ENCODE measurements around the gene LRCOL1. TPM values are rescaled to one million over a fixed set of nuclear protein-coding genes. Genes with fewer than 3 reads are reported as not detected.

The LRCOL1 gene
- total and polyA plus RNA-seq, 7 donors: 0.13 to 0.32 TPM; not detected in 5

GRCh38 chr12:132588821-132589669, 21.3 kb downstream of the LRCOL1 start:
- TF ChIP-seq, protein P1, sequence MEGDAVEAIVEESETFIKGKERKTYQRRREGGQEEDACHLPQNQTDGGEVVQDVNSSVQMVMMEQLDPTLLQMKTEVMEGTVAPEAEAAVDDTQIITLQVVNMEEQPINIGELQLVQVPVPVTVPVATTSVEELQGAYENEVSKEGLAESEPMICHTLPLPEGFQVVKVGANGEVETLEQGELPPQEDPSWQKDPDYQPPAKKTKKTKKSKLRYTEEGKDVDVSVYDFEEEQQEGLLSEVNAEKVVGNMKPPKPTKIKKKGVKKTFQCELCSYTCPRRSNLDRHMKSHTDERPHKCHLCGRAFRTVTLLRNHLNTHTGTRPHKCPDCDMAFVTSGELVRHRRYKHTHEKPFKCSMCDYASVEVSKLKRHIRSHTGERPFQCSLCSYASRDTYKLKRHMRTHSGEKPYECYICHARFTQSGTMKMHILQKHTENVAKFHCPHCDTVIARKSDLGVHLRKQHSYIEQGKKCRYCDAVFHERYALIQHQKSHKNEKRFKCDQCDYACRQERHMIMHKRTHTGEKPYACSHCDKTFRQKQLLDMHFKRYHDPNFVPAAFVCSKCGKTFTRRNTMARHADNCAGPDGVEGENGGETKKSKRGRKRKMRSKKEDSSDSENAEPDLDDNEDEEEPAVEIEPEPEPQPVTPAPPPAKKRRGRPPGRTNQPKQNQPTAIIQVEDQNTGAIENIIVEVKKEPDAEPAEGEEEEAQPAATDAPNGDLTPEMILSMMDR (IDR thresholded peaks at IDR 0.05): no peak
- Histone ChIP-seq H3K9me3 (no peaks in the 10 kb centered on the region), H3K36me3 (ENCODE audit: insufficient read depth in 1 of 2, low read depth in 1 of 2) (peaks cover 0 to 5% of the 10 kb centered on the region in 2 donors), H3K4me1 (no peaks in the 10 kb centered on the region), H3K27me3 (ENCODE audit: insufficient read depth in 3 of 3, low read length in 2 of 3) (no peaks in the 10 kb centered on the region), H3K4me3 (no peak overlapping the region), H3K27ac (no peak overlapping the region)
- intact Hi-C loops (cut with DNase I): no loop called here
- no peak for ATAC-seq
- 76 to 93% (median 87%) methylated on average over 19 of the region's 19 CpGs for WGBS, 3 donors
- no peak for DNase-seq

- ATAC-seq: no peak
- TF ChIP-seq, protein P1 (IDR thresholded peaks at IDR 0.05): no peak
- peak in 1 of 2 donors; percentile 11 for DNase-seq
- H3K4me1 ChIP-seq: no peaks in the 10 kb centered on the region
- no peak overlapping the region for H3K27ac ChIP-seq
- H3K4me3 ChIP-seq: no peak overlapping the region
- H3K36me3 ChIP-seq (ENCODE audit: insufficient read depth in 1 of 2, low read depth in 1 of 2): peaks cover 0 to 8% of the 10 kb centered on the region in 2 donors
- no peaks in the 10 kb centered on the region for H3K9me3 ChIP-seq
- intact Hi-C loops (cut with DNase I): no loop called here
- no peaks in the 10 kb centered on the region for H3K27me3 ChIP-seq (ENCODE audit: insufficient read depth in 3 of 3, low read length in 2 of 3)
- WGBS, 3 donors: 69 to 82% (median 74%) methylated on average over 6 of the region's 6 CpGs
Observed at GRCh38 chr12:132588319-132588718, 22.1 kb downstream of the LRCOL1 start.

- WGBS, 3 donors: 71 to 75% (median 75%) methylated on average over 3 of the region's 3 CpGs
- Histone ChIP-seq H3K36me3 (ENCODE audit: insufficient read depth in 1 of 2, low read depth in 1 of 2) (peaks cover 0 to 8% of the 10 kb centered on the region in 2 donors), H3K27ac (no peak overlapping the region), H3K27me3 (ENCODE audit: insufficient read depth in 3 of 3, low read length in 2 of 3) (no peaks in the 10 kb centered on the region), H3K4me1 (no peaks in the 10 kb centered on the region), H3K9me3 (no peaks in the 10 kb centered on the region), H3K4me3 (no peak overlapping the region)
- DNase-seq: no peak
- no peak for ATAC-seq
- intact Hi-C loops (cut with DNase I): no loop called here
- TF ChIP-seq, protein P1 (IDR thresholded peaks at IDR 0.05): no peak
Observed at GRCh38 chr12:132587781-132588180, 22.6 kb downstream of the LRCOL1 start.

GRCh38 chr12:132586929-132587328, 23.5 kb downstream of the LRCOL1 start:
- no peaks in the 10 kb centered on the region for H3K27me3 ChIP-seq (ENCODE audit: insufficient read depth in 3 of 3, low read length in 2 of 3)
- ATAC-seq: no peak
- no peaks in the 10 kb centered on the region for H3K9me3 ChIP-seq
- WGBS, 3 donors: 80 to 88% (median 83%) methylated on average over 17 to 18 of the region's 18 CpGs
- no peak overlapping the region for H3K4me3 ChIP-seq
- DNase-seq: no peak
- intact Hi-C loops (cut with DNase I): no loop called here
- H3K27ac ChIP-seq: no peak overlapping the region
- H3K4me1 ChIP-seq: no peaks in the 10 kb centered on the region
- peaks cover 0 to 8% of the 10 kb centered on the region in 2 donors for H3K36me3 ChIP-seq (ENCODE audit: insufficient read depth in 1 of 2, low read depth in 1 of 2)
- TF ChIP-seq, protein P1 (IDR thresholded peaks at IDR 0.05): no peak
